Stimulated activated naive CD8-positive, alpha-beta T cell treated with anti-CD3 and anti-CD28 coated beads, Interleukin-15, Interleukin-2, amounts not matched to agents 100 ng/mL and 50 ng/mL, for 24 hours (primary cell): Measurements from ENCODE around the gene PAK6.

Experiments used
- H3K27ac Mint-ChIP-seq: one replicate; pipeline ENCODE4 v1.8.0; 2021; ENCODE audit warnings: mild to moderate bottlenecking, mixed read lengths
- H3K27me3 Mint-ChIP-seq: one replicate; pipeline ENCODE4 v1.8.0; 2021; ENCODE audit warnings: mixed read lengths
- H3K36me3 Mint-ChIP-seq: one replicate; pipeline ENCODE4 v1.8.0; 2021; ENCODE audit warnings: low read depth, mixed read lengths
- H3K4me1 Mint-ChIP-seq: one replicate; pipeline ENCODE4 v1.8.0; 2021; ENCODE audit warnings: low read depth, mixed read lengths
- H3K4me3 Mint-ChIP-seq: one replicate; pipeline ENCODE4 v1.8.0; 2021; ENCODE audit warnings: mild to moderate bottlenecking, mixed read lengths
- H3K9me3 Mint-ChIP-seq: one replicate; pipeline ENCODE4 v1.8.0; 2021; ENCODE audit warnings: mixed read lengths

PAK6 gene

GRCh38 chr15:40285151-40285550 is 46.3 kb downstream of the PAK6 start:
- Mint-ChIP-seq H3K4me1 (peaks cover 6% of the 10 kb centered on the region), H3K36me3 (peaks cover 5% of the 10 kb centered on the region), H3K9me3 (no peaks in the 10 kb centered on the region), H3K4me3 (no peak overlapping the region), H3K27me3 (peaks cover 11% of the 10 kb centered on the region), H3K27ac (no peak overlapping the region)

GRCh38 chr15:40285554-40286011 is 46.7 kb downstream of the PAK6 start:
- Mint-ChIP-seq H3K27me3 (peaks cover 7% of the 10 kb centered on the region), H3K4me3 (no peak overlapping the region), H3K27ac (no peak overlapping the region), H3K9me3 (no peaks in the 10 kb centered on the region), H3K36me3 (peaks cover 10% of the 10 kb centered on the region), H3K4me1 (peaks cover 6% of the 10 kb centered on the region)

GRCh38 chr15:40286061-40286532 is 47.2 kb downstream of the PAK6 start:
- Mint-ChIP-seq H3K27me3 (peaks cover 2% of the 10 kb centered on the region), H3K4me3 (no peak overlapping the region), H3K27ac (no peak overlapping the region), H3K4me1 (peaks cover 6% of the 10 kb centered on the region), H3K36me3 (peaks cover 10% of the 10 kb centered on the region), H3K9me3 (no peaks in the 10 kb centered on the region)

GRCh38 chr15:40286794-40287193 is 47.9 kb downstream of the PAK6 start:
- no peak overlapping the region for H3K27ac Mint-ChIP-seq
- H3K36me3 Mint-ChIP-seq: peaks cover 10% of the 10 kb centered on the region
- no peaks in the 10 kb centered on the region for H3K27me3 Mint-ChIP-seq
- no peak overlapping the region for H3K4me3 Mint-ChIP-seq
- H3K4me1 Mint-ChIP-seq: peaks cover 6% of the 10 kb centered on the region
- no peaks in the 10 kb centered on the region for H3K9me3 Mint-ChIP-seq

GRCh38 chr15:40287505-40287904 is 48.6 kb downstream of the PAK6 start:
- Mint-ChIP-seq H3K27ac (no peak overlapping the region), H3K9me3 (no peaks in the 10 kb centered on the region), H3K4me1 (peaks cover 6% of the 10 kb centered on the region), H3K27me3 (no peaks in the 10 kb centered on the region), H3K4me3 (no peak overlapping the region), H3K36me3 (peaks cover 10% of the 10 kb centered on the region)

- peaks cover 10% of the 10 kb centered on the region for H3K36me3 Mint-ChIP-seq
- peaks cover 6% of the 10 kb centered on the region for H3K4me1 Mint-ChIP-seq
- H3K4me3 Mint-ChIP-seq: no peak overlapping the region
- no peaks in the 10 kb centered on the region for H3K27me3 Mint-ChIP-seq
- no peak overlapping the region for H3K27ac Mint-ChIP-seq
- no peaks in the 10 kb centered on the region for H3K9me3 Mint-ChIP-seq
These were observed 49.1 kb downstream of the PAK6 start for GRCh38 chr15:40287968-40288367.

GRCh38 chr15:40289140-40289775 is 50.4 kb downstream of the PAK6 start:
- no peak overlapping the region for H3K27ac Mint-ChIP-seq
- H3K36me3 Mint-ChIP-seq: peaks cover 10% of the 10 kb centered on the region
- H3K9me3 Mint-ChIP-seq: no peaks in the 10 kb centered on the region
- no peaks in the 10 kb centered on the region for H3K27me3 Mint-ChIP-seq
- H3K4me3 Mint-ChIP-seq: no peak overlapping the region
- H3K4me1 Mint-ChIP-seq: peaks cover 6% of the 10 kb centered on the region

- Mint-ChIP-seq H3K4me1 (peaks cover 3% of the 10 kb centered on the region), H3K9me3 (no peaks in the 10 kb centered on the region), H3K27me3 (no peaks in the 10 kb centered on the region), H3K4me3 (no peak overlapping the region), H3K36me3 (peaks cover 10% of the 10 kb centered on the region), H3K27ac (no peak overlapping the region)
These were observed 51.7 kb downstream of the PAK6 start for GRCh38 chr15:40290545-40290917.

GRCh38 chr15:40290918-40291574 is 52.2 kb downstream of the PAK6 start:
- Mint-ChIP-seq H3K36me3 (peaks cover 10% of the 10 kb centered on the region), H3K4me3 (no peak overlapping the region), H3K4me1 (no peaks in the 10 kb centered on the region), H3K9me3 (no peaks in the 10 kb centered on the region), H3K27ac (no peak overlapping the region), H3K27me3 (no peaks in the 10 kb centered on the region)

GRCh38 chr15:40292246-40292645 is 53.4 kb downstream of the PAK6 start:
- Mint-ChIP-seq H3K27ac (no peak overlapping the region), H3K27me3 (no peaks in the 10 kb centered on the region), H3K4me3 (no peak overlapping the region), H3K36me3 (peaks cover 14% of the 10 kb centered on the region), H3K9me3 (no peaks in the 10 kb centered on the region), H3K4me1 (no peaks in the 10 kb centered on the region)

- Mint-ChIP-seq H3K27ac (no peak overlapping the region), H3K27me3 (no peaks in the 10 kb centered on the region), H3K4me1 (no peaks in the 10 kb centered on the region), H3K9me3 (no peaks in the 10 kb centered on the region), H3K4me3 (no peak overlapping the region), H3K36me3 (peaks cover 14% of the 10 kb centered on the region)
These were observed 54.1 kb downstream of the PAK6 start for GRCh38 chr15:40293006-40293405.

GRCh38 chr15:40293905-40294895 is 55.3 kb downstream of the PAK6 start:
- H3K4me3 Mint-ChIP-seq: no peak overlapping the region
- H3K4me1 Mint-ChIP-seq: no peaks in the 10 kb centered on the region
- H3K27me3 Mint-ChIP-seq: no peaks in the 10 kb centered on the region
- no peak overlapping the region for H3K27ac Mint-ChIP-seq
- H3K36me3 Mint-ChIP-seq: peaks cover 18% of the 10 kb centered on the region
- H3K9me3 Mint-ChIP-seq: no peaks in the 10 kb centered on the region

GRCh38 chr15:40295297-40295696 is 56.4 kb downstream of the PAK6 start:
- no peaks in the 10 kb centered on the region for H3K9me3 Mint-ChIP-seq

GRCh38 chr15:40295877-40296560 is 57.2 kb downstream of the PAK6 start:
- Mint-ChIP-seq H3K9me3 (no peaks in the 10 kb centered on the region), H3K4me3 (no peak overlapping the region), H3K4me1 (no peaks in the 10 kb centered on the region), H3K36me3 (peaks cover 25% of the 10 kb centered on the region), H3K27ac (no peak overlapping the region), H3K27me3 (no peaks in the 10 kb centered on the region)

More at GRCh38 chr15:40295297-40295696, 56.4 kb downstream of the PAK6 start:
- Mint-ChIP-seq H3K27ac (no peak overlapping the region), H3K4me3 (no peak overlapping the region), H3K27me3 (no peaks in the 10 kb centered on the region), H3K36me3 (peaks cover 21% of the 10 kb centered on the region), H3K4me1 (no peaks in the 10 kb centered on the region)
